ENCODE measurements around the gene ORAI3.

- TF ChIP-seq SP1 (IDR thresholded peaks at IDR 0.05) (no peak), FOXM1 (IDR thresholded peaks at IDR 0.05; ENCODE audit: borderline replicate concordance) (no peak), CTBP1 (IDR thresholded peaks at IDR 0.05; ENCODE audit: borderline replicate concordance) (no peak), PKNOX1 (IDR thresholded peaks at IDR 0.05) (no peak), ARNT (IDR thresholded peaks at IDR 0.05) (no peak), FOXK2 (IDR thresholded peaks at IDR 0.05) (no peak), HDGF (IDR thresholded peaks at IDR 0.05; ENCODE audit: borderline replicate concordance) (no peak), NFRKB (IDR thresholded peaks at IDR 0.05) (no peak), BHLHE40 (IDR thresholded peaks at IDR 0.05; ENCODE audit: borderline replicate concordance) (no peak), SUZ12 (IDR thresholded peaks at IDR 0.05) (no peak), TARDBP (IDR thresholded peaks at IDR 0.05) (no peak), L3MBTL2 (conservative IDR thresholded peaks at IDR 0.05) (no peak), LEF1 (IDR thresholded peaks at IDR 0.05; ENCODE audit: borderline replicate concordance) (no peak)
These were observed 20.5 kb upstream of the ORAI3 start for GRCh38 chr16:30928390-30928789.

All from HEK293T (cell line).